ENCODE data around the gene ANXA2. TPM values are rescaled to one million over a fixed set of nuclear protein-coding genes. Genes with fewer than 3 reads are reported as not detected.

The ANXA2 gene
- total RNA-seq, 2 experiments from 2014 or later, result 26.5 to 43.4 TPM

- BruUV-seq (replicated peaks), result no TSS peak
- intact Hi-C loops (cut with micrococcal nuclease; ENCODE audit: unreplicated experiment), result no loop called here
Observed at GRCh38 chr15:60307034-60307433, 90.8 kb downstream of the ANXA2 start.

GRCh38 chr15:60301024-60301423 lies 96.8 kb downstream of the ANXA2 start:
- peak overlapping the region; percentile 38 for H2AFZ ChIP-seq (ENCODE audit: low read length)
- TF ChIP-seq EZH2phosphoT487 (IDR thresholded peaks at IDR 0.05; ENCODE audit: borderline replicate concordance, low read depth, low read length) (no peak), CTCF (conservative IDR thresholded peaks at IDR 0.05; ENCODE audit: low read length) (no peak)
- CTCF ChIA-PET (ENCODE audit: unreplicated experiment), result no interaction called here
- no peaks in the 10 kb centered on the region for H3K9me2 ChIP-seq (ENCODE audit: insufficient read depth, low read length)
- intact Hi-C loops (cut with micrococcal nuclease; ENCODE audit: unreplicated experiment), result no loop called here
- BruUV-seq (replicated peaks), result no TSS peak
- peak; percentile 8 for DNase-seq (ENCODE audit: low spot score)
- no peaks in the 10 kb centered on the region for H3K4me1 ChIP-seq (ENCODE audit: insufficient read depth, low read length, poor library complexity, severe bottlenecking)
- H3K79me2 ChIP-seq (ENCODE audit: insufficient read depth, low read depth, low read length), result no peaks in the 10 kb centered on the region
- no peaks in the 10 kb centered on the region for H4K20me1 ChIP-seq (ENCODE audit: insufficient read depth, low read length)
- no peak overlapping the region for H3K4me3 ChIP-seq (ENCODE audit: low read depth, low read length, poor library complexity, severe bottlenecking)
- H3K36me3 ChIP-seq (ENCODE audit: insufficient read depth, low read length), result no peaks in the 10 kb centered on the region
- H3K9me3 ChIP-seq (ENCODE audit: low read length), result no peaks in the 10 kb centered on the region
- POLR2A ChIA-PET, result interaction anchor here (0.6 to 0.9 kb wide), 2 partner anchors 13 to 360 kb away, joined by 3 read pairs; no protein-coding TSS in a partner anchor
- no peak overlapping the region for H3K27ac ChIP-seq (ENCODE audit: low read depth, low read length, poor library complexity, severe bottlenecking)
- 0 out of 2 replicates have a peak overlapping the region, but pooled peaks have one; percentile 16 for H3K4me2 ChIP-seq (ENCODE audit: low read length)

More at GRCh38 chr15:60307034-60307433, 90.8 kb downstream of the ANXA2 start:
- Histone ChIP-seq H3K9me2 (ENCODE audit: insufficient read depth, low read length) (no peaks in the 10 kb centered on the region), H3K4me3 (ENCODE audit: low read depth, low read length, poor library complexity, severe bottlenecking) (no peak overlapping the region), H2AFZ (ENCODE audit: low read length) (no peak overlapping the region), H3K79me2 (ENCODE audit: insufficient read depth, low read depth, low read length) (no peaks in the 10 kb centered on the region), H3K27ac (ENCODE audit: low read depth, low read length, poor library complexity, severe bottlenecking) (no peak overlapping the region), H3K4me2 (ENCODE audit: low read length) (no peak overlapping the region), H3K36me3 (ENCODE audit: insufficient read depth, low read length) (no peaks in the 10 kb centered on the region), H3K4me1 (ENCODE audit: insufficient read depth, low read length, poor library complexity, severe bottlenecking) (no peaks in the 10 kb centered on the region), H4K20me1 (ENCODE audit: insufficient read depth, low read length) (no peaks in the 10 kb centered on the region), H3K9me3 (ENCODE audit: low read length) (no peaks in the 10 kb centered on the region)
- TF ChIP-seq CTCF (conservative IDR thresholded peaks at IDR 0.05; ENCODE audit: low read length), result no peak
- TF ChIP-seq EZH2phosphoT487 (IDR thresholded peaks at IDR 0.05; ENCODE audit: borderline replicate concordance, low read depth, low read length), result no peak
- POLR2A ChIA-PET, result no interaction called here
- DNase-seq (ENCODE audit: low spot score), result no peak
- CTCF ChIA-PET (ENCODE audit: unreplicated experiment), result no interaction called here

- Histone ChIP-seq H3K4me1 (ENCODE audit: insufficient read depth, low read length, poor library complexity, severe bottlenecking) (no peaks in the 10 kb centered on the region), H3K9me3 (ENCODE audit: low read length) (no peaks in the 10 kb centered on the region), H3K79me2 (ENCODE audit: insufficient read depth, low read depth, low read length) (no peaks in the 10 kb centered on the region), H2AFZ (ENCODE audit: low read length) (no peak overlapping the region), H3K36me3 (ENCODE audit: insufficient read depth, low read length) (no peaks in the 10 kb centered on the region), H4K20me1 (ENCODE audit: insufficient read depth, low read length) (no peaks in the 10 kb centered on the region), H3K9me2 (ENCODE audit: insufficient read depth, low read length) (no peaks in the 10 kb centered on the region), H3K27ac (ENCODE audit: low read depth, low read length, poor library complexity, severe bottlenecking) (no peak overlapping the region), H3K4me3 (ENCODE audit: low read depth, low read length, poor library complexity, severe bottlenecking) (no peak overlapping the region), H3K4me2 (ENCODE audit: low read length) (no peak overlapping the region)
- intact Hi-C loops (cut with micrococcal nuclease; ENCODE audit: unreplicated experiment), result no loop called here
- DNase-seq (ENCODE audit: low spot score), result no peak
- no TSS peak for BruUV-seq (replicated peaks)
- TF ChIP-seq EZH2phosphoT487 (IDR thresholded peaks at IDR 0.05; ENCODE audit: borderline replicate concordance, low read depth, low read length), result no peak
- no peak for TF ChIP-seq CTCF (conservative IDR thresholded peaks at IDR 0.05; ENCODE audit: low read length)
- ChIA-PET CTCF (ENCODE audit: unreplicated experiment) (no interaction called here), POLR2A (no interaction called here)
Observed at GRCh38 chr15:60299452-60300047, 98.2 kb downstream of the ANXA2 start.
